ENCODE data around the gene SH3PXD2B. TPM values are rescaled to one million over a fixed set of nuclear protein-coding genes. Genes with fewer than 3 reads are reported as not detected.

SH3PXD2B gene
- total RNA-seq, 4 donors from 2014 or later: 13.5 to 43.5 (median 28.1) TPM

DNA sequence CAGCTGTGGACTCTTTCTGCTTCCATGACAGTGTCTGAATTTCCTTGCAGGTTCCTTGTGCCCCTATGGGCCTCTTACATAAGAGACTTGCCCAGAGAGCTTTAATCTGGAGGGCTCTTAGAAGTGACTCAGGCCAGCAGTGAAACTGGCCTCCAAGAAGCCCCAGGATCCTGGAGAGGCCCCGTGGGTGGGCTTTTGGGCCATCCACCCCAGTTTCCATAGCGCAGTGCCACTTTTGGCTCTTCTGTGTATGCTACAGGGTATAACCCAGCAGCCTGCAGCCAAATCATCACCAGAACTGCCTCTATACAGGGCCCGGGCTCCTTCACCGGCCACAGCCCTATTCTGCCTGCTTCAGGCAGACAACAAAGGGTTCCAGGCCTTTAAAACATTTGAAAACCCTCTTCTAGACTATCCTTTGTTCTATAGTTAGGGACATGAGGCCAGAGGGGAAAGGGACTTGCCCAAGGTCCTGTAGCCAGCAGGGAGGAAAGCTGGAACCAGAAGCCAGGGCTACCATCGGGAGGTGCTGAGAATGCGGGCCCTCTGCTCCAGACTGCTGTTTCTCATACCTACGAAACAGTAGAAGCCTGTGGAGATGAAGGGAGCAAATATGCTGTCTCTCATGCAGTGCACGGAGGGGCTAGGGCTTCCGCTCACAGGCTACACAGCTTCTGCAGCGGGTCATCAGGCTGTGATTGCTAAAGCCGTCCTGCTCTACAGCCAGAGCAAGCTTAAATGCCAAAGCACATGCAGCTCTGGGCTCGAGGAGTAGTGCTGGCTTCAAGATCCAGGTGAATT is 18.0 kb downstream of the SH3PXD2B start:
- intact Hi-C loops (cut with DNase I; ENCODE audit: low total_unique reads): no loop called here
- H3K4me3 ChIP-seq (ENCODE audit: low read depth, poor library complexity, severe bottlenecking): no peak overlapping the region
- TF ChIP-seq CTCF (IDR thresholded peaks at IDR 0.05) (no peak), POLR2A (IDR thresholded peaks at IDR 0.05) (no peak)
- DNase-seq (ENCODE audit: low spot score in 2 of 2): no peak
- 77 to 86% methylated on average over 12 of the region's 12 CpGs for WGBS, 2 donors

DNA sequence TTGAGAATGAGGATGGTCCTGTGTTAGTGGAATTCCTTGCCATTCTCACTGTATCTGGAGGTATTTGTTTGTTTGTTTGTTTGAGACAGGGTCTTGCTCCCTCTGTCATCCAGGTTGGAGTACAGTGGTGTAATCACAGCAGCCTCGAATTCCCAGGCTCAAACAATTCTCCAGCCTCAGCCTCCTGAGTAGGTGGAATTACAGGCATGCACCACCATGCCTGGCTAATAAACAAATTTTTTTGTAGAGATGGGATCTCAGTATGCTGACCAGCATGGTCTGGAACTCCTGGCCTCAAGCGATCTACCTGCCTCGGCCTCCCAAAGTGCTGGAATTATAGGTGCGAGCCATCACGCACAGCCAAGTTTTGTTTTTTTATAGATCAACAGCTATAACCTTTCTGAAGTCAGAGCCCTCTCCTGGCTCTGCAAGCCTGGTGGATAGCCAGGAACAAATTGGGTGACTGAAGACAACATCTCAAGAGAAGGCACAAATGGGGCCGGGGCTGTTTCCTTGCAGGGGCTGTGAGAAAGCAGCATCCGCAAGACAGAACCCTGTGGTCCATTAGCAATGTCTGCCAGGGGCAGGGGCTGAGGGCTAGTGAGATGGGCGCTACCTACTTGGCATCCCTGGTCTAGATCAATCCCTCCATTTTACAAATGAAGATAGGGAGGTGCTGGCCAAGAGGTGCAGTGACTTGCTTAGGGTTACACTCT is 18.8 kb downstream of the SH3PXD2B start:
- 91 to 96% methylated on average over 8 of the region's 8 CpGs for WGBS, 2 donors
- no peak overlapping the region for H3K4me3 ChIP-seq (ENCODE audit: low read depth, poor library complexity, severe bottlenecking)
- DNase-seq (ENCODE audit: low spot score in 2 of 2): no peak
- no peak for TF ChIP-seq POLR2A (IDR thresholded peaks at IDR 0.05)
- no peak for TF ChIP-seq CTCF (IDR thresholded peaks at IDR 0.05)
- intact Hi-C loops (cut with DNase I; ENCODE audit: low total_unique reads): no loop called here

GRCh38 chr5:172434251-172434650 is 20.1 kb downstream of the SH3PXD2B start:
- H3K4me3 ChIP-seq (ENCODE audit: low read depth, poor library complexity, severe bottlenecking): no peak overlapping the region
- DNase-seq (ENCODE audit: low spot score in 2 of 2): no peak
- WGBS, 2 donors: 66 to 70% methylated on average over 7 of the region's 7 CpGs
- intact Hi-C loops (cut with DNase I; ENCODE audit: low total_unique reads): no loop called here
- TF ChIP-seq CTCF (IDR thresholded peaks at IDR 0.05): no peak
- TF ChIP-seq POLR2A (IDR thresholded peaks at IDR 0.05): no peak

GRCh38 chr5:172433513-172433912 is 20.8 kb downstream of the SH3PXD2B start:
- intact Hi-C loops (cut with DNase I; ENCODE audit: low total_unique reads): no loop called here
- no peak for TF ChIP-seq CTCF (IDR thresholded peaks at IDR 0.05)
- TF ChIP-seq POLR2A (IDR thresholded peaks at IDR 0.05): no peak
- H3K4me3 ChIP-seq (ENCODE audit: low read depth, poor library complexity, severe bottlenecking): no peak overlapping the region
- 94 to 98% methylated on average over 7 of the region's 7 CpGs for WGBS, 2 donors
- no peak for DNase-seq (ENCODE audit: low spot score in 2 of 2)

DNA sequence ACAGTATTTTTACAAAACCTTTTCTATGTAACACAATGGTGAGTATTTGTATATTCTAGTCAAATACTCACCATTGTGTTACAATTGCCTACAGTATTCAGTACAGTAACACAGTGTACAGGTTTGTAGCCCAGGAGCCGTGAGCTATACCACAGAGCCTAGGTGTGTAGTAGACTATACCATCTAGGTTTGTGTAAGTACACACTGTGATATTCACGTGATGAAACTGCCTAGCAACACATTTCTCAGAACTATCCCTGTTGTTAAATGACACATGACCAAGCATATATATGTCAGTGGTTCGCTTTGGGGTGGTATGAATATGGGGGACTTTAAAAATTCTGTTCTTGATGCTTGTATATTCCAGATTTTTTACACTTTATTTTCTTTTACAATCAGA is 21.3 kb downstream of the SH3PXD2B start:
- intact Hi-C loops (cut with DNase I; ENCODE audit: low total_unique reads): no loop called here
- H3K4me3 ChIP-seq (ENCODE audit: low read depth, poor library complexity, severe bottlenecking): no peak overlapping the region
- DNase-seq (ENCODE audit: low spot score in 2 of 2): no peak
- no peak for TF ChIP-seq POLR2A (IDR thresholded peaks at IDR 0.05)
- no peak for TF ChIP-seq CTCF (IDR thresholded peaks at IDR 0.05)
- WGBS, 2 donors: 85 to 86% methylated on average over 3 of the region's 3 CpGs

All from lower leg skin (tissue), 4 donors.